Nephron (organoid): ENCODE results near the gene GJA10.
A peak's percentile ranks its signal among the peaks of the same experiment; 100 is the strongest.

Source experiments
- H3K27ac Mint-ChIP-seq, 3 experiments: 2 replicates each; pipeline ENCODE4 v1.8.0; 2020; ENCODE audit warnings: mixed read lengths in 3 of 3, mild to moderate bottlenecking in 2 of 3, moderate library complexity in 1 of 3
- H3K27me3 Mint-ChIP-seq: 2 replicates; pipeline ENCODE4 v1.8.0; 2021; ENCODE audit warnings: low read depth, mild to moderate bottlenecking, moderate library complexity, mixed read lengths
- H3K36me3 Mint-ChIP-seq: 2 replicates; pipeline ENCODE4 v1.8.0; 2020; ENCODE audit warnings: low read depth, mixed read lengths
- H3K4me1 Mint-ChIP-seq: 2 replicates; pipeline ENCODE4 v1.8.0; 2020; ENCODE audit warnings: mixed read lengths
- H3K4me3 Mint-ChIP-seq, 3 experiments: 2 replicates each; pipeline ENCODE4 v1.8.0; 2020; ENCODE audit warnings: mild to moderate bottlenecking in 3 of 3, mixed read lengths in 3 of 3, moderate library complexity in 2 of 3
- H3K9me3 Mint-ChIP-seq: 2 replicates; pipeline ENCODE4 v1.8.0; 2020; ENCODE audit warnings: mixed read lengths
- TF ChIP-seq, protein P1 (sequence below), 3 experiments: fragments of 200-600 bp; sonication (generic); IDR thresholded peaks; one replicate each; pipeline ENCODE4 v1.5.0; 2021; ENCODE audit warnings: antibody characterized with exemption in 3 of 3; ENCODE audit not compliant: unreplicated experiment in 3 of 3

Gene GJA10

DNA sequence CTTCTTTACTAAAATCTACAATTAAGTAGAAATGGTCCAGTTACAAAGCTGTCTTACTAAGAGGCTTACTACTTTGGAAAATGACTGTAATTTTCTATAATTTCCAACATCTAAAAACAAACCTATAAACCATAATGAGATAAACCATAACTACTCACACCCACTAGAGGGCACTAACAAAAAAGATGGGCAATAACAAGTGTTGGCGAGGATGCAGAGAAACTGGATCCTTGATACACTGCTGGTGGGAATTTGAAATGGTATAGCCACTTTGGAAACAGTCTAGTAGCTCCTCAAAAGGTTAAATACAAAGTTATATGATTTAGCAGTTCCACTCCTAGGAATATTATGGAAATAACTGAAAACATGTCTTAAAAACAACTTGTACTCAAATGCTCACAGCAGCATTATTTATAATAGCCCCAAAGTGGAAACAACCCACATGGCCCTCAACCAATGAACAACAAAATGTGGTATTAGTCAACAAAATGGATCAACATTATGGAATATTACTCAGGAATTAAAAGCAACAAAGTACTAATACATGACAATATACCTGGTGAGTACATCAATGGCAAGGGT is 50.6 kb downstream of the GJA10 start:
- Mint-ChIP-seq H3K27me3 (no peaks in the 10 kb centered on the region), H3K27ac (no peak overlapping the region), H3K36me3 (peaks cover 18% of the 10 kb centered on the region), H3K4me3 (no peak overlapping the region), H3K4me1 (peaks cover 30% of the 10 kb centered on the region), H3K9me3 (no peaks in the 10 kb centered on the region)
- TF ChIP-seq, protein P1, sequence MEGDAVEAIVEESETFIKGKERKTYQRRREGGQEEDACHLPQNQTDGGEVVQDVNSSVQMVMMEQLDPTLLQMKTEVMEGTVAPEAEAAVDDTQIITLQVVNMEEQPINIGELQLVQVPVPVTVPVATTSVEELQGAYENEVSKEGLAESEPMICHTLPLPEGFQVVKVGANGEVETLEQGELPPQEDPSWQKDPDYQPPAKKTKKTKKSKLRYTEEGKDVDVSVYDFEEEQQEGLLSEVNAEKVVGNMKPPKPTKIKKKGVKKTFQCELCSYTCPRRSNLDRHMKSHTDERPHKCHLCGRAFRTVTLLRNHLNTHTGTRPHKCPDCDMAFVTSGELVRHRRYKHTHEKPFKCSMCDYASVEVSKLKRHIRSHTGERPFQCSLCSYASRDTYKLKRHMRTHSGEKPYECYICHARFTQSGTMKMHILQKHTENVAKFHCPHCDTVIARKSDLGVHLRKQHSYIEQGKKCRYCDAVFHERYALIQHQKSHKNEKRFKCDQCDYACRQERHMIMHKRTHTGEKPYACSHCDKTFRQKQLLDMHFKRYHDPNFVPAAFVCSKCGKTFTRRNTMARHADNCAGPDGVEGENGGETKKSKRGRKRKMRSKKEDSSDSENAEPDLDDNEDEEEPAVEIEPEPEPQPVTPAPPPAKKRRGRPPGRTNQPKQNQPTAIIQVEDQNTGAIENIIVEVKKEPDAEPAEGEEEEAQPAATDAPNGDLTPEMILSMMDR (IDR thresholded peaks at IDR 0.05; ENCODE audit: unreplicated experiment in 3 of 3) = peak in 2 of 3 experiments; percentile 10 to 15
